ENCODE data around the gene RASA3.
A peak's percentile ranks its signal among the peaks of the same experiment; 100 is the strongest.

The RASA3 gene

DNA sequence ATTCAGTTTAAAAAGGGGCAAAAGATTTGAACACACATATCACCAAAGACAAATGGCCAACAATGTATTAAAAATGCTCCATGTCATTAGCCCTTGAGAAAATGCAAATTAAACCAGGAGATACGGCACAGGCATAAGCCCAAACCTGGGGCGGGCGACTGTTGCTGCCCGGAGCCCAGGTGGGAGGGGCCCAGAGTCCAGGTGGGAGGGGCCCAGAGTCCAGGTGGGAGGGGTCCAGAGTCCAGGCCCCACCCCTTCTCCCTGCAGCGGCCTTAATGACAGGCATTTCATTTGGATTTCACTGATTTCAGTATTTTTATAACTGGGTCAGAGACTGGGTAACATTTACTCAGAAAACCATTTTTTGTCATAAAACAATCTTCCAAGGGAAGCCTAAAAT, 78.2 kb downstream of the RASA3 start:
- DNase-seq (ENCODE audit: low spot score), result no peak

DNA sequence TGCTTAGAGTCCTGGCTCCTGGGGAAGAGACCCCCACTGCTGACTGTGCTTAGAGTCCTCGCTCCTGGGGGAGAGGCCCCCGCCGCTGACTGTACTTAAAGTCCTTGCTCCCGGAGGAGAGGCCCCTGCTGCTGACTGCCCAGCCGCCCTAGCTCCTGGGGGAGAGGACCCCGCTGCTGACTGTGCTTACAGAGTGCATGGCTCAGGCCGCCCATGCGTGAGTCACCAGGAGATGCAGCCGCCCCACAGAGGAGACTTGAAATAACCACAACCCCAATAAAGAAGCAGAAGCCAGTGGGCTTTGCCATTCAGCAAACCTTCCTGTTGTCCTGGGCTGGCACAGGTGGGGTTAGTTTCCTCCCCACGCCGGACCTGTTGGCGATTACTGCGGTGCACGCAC, 79.4 kb downstream of the RASA3 start:
- no peak for DNase-seq (ENCODE audit: low spot score)

DNA sequence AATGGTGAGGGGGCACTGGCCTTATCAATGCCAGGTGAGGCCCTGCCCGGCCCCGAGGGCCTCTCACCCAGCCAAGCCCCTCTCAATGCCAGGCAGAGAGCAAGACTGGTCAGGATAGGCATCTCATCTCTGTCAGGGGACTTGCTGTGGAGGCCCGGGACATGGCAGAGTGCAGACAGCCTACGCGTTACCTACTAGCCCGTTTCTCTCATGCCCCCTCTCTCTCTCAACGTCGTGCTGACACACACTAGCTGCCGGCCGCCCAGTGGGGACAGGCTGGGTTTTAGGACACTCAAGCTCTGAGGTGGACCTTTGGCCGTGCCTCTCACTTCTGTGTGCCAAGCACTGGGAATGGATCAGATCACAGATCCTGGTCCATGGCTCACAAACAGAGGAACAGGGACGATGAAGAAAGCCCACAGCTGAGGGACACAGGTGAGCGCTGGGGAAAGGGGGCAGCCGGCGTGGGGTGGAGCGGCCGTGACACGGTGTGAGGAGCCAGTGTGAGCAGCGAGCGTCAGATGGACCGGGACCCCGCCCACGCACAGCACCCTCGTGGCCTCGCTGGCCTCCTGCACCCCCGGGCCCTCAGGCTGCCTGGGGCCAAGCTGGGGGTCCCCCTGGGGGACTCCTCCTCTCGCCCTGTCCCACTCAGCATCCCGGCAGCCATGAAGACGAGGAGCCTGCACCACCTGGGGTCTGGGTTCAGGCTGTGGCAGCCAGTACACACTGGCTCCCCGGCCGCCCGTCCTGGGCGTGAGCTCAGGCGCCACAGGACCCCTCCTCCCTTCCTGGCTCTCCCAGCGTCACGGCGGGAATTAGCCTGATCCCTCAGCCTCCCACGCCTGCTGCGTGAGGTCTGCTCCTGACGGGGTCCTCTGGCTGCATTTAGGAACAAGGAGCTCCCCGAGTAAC, 81.6 kb downstream of the RASA3 start:
- DNase-seq (ENCODE audit: low spot score), result no peak

DNA sequence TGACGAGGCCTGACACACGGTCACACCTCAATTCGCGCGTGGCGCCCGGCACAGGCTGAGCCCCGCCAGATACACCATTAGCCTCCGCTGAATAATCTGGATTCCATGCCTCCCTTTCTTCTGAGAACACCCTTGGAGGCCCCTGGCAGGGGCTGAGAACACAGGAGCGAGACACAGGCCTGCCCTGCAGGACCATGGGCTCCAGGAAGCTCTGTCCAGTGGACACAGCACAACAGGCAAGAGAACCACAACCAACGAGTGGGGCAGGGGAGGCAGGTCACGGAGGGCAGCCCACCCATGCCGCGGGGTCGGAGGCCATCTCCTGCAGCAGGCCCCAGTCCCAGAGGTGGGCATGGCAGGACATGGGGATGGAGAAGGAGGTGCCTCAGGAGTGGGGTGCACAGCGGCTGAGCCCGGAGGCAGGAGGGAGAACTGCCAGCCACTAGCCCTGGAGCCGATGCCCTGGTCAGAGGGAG, 82.8 kb downstream of the RASA3 start:
- no peak for DNase-seq (ENCODE audit: low spot score)

DNA sequence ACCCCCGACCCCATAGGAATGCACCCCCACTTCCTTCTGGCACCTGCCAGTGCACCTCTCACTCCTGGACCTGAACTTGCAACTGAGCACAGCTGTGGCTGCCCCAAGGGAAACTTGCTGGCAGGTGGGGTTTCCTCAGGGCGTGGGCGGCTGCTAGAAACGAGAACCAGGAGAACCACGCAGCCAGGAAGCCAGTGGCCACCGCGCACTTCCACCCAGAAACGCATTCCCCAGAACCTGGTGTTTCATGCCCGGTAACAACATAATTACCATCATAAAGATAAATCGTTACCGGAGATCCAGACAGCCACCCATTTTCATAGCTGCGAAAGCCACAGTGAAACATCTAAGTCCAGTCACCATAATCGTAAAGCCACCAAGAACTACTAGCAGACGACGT, 83.4 kb downstream of the RASA3 start:
- DNase-seq (ENCODE audit: low spot score), result no peak

DNA sequence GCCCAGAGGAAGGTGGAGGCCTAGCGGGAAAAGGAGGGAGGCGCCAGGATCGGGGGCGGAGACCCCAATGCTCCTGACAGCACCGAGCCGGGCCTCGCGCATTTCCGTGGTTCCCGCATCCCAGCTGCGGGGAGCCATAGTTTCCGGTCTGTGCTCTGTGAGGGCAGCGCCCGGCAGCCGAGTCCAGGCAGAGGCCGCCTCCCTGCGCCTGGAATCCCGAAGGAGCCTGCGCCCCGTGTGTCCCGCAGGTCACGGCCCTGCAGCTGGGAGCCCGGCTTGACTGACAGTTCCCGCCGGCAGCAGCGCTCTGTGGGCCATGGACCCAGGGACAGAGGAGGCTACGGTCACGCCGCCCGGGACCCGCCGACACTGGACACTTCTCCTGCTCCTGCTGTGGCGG, 84.0 kb downstream of the RASA3 start:
- no peak for DNase-seq (ENCODE audit: low spot score)

DNA sequence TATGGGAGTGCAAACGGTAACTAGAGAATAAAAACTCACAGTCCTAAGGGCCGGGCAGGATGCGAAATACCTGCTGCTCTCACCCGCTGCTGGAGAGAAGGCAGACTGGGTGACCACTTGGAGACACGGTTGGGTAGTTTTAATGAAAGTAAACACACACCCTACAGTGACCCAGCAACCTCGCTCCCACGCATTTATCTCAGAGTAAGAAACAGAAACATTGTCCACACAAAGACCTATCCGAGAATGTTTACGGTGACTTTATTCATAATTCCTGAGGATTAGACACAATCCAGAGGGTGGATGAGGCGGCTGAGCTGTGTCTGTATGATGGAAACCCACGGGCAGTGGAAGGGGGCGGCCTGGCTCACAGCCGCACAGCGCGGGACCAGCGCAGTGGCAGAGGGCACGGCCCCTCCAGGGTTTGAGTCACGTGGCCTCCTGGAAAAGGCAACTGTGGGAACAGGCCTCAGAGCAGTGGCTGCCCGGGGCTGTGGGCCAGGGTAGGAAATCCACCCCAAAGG, 85.0 kb downstream of the RASA3 start:
- peak; percentile 50 for DNase-seq (ENCODE audit: low spot score)

DNA sequence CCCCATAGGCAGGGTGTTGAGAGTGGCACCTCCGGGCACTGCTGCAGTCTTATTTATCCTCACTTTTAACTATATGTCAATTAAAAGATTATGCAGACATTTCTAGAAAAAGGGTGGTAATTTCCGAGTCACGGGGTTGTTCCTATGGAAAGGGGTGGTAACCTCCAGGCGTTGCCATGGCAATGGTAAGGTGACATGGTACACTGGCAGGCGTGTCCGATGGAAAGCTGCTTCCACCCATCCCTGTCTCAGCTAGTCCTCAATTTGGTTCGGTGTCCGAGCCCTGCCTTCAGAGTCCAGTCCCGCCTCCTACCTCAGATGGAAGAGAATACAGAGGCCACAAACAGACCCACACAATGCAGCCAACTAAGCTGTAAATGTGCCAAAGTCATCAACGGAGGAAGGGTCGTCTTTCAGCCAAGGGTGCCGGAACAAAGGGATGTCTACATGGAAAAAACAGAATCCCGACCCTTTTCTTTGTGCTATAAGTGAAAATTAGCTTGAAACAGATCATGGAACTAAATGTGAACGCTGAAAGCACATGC, 85.9 kb downstream of the RASA3 start:
- no peak for DNase-seq (ENCODE audit: low spot score)

DNA sequence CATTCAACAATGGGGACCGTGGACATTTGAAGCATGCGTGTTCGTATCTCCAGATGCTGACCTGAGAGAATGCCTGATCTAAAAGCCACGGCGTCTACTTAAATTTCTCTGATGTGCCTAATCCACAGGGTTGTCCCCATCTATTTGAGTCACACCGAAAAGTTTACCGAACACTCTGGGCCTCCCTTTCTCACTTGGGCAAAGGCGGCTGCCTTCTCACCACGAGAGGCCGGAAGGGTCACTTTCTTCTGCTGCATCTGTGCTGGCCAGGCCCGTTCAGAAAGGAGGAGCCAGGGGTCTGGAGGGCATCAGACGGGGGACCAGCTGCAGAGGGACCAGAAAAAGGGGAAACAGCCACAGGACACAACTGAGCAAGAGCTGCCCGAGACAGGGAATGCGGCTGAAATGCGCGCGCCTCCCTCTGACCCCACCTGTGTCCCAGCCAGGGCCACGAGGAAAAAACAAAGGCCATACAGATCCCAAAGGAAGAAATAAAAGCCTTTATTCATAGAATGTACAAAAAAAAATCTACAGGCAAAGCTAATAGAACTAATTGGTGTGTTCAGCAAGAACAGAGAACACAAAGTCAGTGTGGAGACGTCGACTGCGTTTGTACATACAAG, 87.2 kb downstream of the RASA3 start:
- DNase-seq (ENCODE audit: low spot score), result no peak

DNA sequence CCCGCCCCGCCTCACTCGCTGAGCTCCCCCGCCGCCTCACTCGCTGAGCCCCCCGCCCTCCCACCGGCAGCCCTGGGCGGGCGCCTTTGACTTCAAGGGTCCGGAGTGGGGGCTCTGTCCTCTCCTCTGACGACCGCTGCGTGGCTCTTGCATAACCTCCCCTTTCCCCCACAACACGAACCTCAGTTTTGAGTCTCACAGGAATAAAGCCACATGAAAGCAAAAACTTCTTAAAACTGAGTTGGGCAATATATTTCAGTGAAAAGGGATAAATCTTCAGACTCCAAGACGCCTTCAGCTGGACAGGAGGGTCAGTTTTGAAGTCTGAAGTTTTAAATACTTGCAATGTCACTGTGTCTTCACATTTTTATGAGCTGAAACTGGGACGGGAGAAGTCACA, 87.9 kb downstream of the RASA3 start:
- no peak for DNase-seq (ENCODE audit: low spot score)

DNA sequence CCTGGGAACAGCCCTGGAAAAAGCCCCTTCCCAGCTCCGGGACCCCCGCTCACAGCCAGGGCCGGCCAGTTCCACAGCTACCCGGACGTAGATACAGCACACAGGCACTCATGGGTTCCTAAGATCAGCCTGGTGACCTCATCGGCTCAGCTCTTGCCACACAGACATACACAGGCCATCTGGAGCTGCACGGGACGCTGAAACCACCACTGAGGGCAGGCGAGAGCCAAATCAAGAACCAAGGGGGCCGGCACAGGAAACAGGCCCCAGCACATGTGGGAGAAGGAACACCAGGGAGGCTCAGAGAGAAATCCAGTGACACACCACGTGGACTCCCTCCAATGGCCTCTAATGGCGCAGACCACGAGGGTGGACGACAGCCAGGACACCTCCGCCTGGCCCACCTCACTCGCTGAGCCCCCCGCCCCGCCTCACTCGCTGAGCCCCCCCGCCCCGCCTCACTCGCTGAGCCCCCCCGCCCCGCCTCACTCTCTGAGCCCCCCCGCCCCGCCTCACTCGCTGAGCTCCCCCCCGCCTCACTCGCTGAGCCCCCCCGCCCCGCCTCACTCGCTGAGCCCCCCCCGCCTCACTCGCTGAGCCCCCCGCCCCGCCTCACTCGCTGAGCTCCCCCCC, 88.9 kb downstream of the RASA3 start:
- peak; percentile 19 for DNase-seq (ENCODE audit: low spot score)

DNA sequence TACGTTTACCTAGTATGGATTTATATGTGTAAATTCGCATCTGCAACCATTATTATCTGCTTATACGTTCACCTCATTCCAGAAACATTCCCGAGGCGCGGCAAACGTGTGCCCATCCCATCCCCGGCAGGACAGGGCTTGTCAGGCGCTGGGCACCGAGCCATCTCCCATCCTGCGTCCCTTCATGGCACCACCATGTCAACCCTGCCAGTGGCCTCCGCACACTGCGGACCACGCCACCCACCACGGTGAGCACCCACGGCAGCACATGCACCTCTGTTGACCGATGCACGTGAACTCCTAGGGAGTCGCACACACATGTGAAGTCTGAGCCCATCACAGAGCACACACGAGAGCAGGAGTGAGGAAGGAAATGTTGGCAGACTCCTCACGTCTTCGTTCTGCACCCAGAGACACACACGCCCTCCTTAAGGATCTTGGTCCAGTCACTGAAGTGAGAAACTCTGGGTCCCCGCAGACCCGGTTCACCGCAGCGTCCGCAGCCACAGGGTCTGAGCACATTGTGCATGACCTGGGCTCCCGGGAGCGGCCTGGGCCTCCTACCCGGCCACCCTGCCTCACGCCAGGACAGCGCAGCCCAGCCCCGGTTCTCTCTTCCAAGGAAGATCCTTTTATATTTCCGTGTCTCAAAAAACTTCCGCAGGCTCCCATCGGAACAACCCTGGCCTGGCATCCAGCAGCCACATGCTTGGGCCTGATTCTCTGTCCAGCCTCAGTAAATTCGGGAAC, 90.2 kb downstream of the RASA3 start:
- no peak for DNase-seq (ENCODE audit: low spot score)

DNA sequence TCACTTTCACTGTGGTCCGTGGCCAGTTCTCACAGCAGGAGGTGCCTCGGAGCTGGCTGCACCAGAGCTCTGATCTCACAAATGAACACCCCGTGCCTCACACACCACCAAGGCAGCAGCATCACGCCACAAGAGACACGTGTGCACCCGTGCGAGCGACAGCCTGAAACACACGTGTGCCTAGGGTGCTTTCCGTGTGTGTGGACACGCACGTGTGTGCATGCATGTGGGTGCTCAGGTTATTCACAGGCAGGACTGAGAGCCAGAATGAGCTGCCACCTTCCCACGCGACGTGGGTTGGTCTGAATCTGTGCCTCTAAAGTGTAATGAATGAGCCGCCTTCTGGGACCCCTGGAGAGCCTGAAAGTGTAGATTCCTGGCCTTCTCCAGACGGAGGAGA, 90.9 kb downstream of the RASA3 start:
- DNase-seq (ENCODE audit: low spot score), result no peak

DNA sequence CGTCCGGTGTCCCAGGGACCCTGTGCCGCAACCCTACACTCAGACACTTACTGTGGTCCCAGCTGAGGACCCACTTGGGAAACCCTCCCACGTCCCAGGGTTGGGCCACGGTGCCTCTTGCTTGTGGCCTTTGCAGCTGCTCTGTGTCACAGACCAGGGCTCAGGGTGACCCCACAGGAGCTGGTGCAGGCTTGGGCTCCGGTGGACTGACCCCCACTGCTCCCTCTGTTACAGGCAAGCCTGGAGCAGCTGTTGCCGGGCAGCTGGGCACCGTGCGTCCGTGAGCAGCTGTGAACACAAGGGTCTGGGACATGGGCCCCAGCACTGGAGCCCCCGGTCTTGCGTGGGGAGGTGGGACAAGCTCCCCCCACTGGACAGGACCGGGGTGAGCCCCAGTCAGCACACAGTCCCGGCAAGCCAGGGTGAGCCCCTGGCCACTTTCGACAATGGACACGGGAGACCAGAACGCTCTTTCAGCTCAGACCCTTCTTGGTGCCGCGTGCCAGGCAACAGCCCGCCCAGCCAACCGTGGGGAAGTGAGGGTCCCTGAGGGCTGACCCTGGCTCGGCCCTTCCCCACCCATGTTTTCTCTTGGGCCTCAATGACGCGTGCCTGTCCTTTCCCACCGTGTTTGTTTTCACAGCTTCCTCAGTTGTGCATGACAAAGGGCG, 92.8 kb downstream of the RASA3 start:
- DNase-seq (ENCODE audit: low spot score), result no peak

DNA sequence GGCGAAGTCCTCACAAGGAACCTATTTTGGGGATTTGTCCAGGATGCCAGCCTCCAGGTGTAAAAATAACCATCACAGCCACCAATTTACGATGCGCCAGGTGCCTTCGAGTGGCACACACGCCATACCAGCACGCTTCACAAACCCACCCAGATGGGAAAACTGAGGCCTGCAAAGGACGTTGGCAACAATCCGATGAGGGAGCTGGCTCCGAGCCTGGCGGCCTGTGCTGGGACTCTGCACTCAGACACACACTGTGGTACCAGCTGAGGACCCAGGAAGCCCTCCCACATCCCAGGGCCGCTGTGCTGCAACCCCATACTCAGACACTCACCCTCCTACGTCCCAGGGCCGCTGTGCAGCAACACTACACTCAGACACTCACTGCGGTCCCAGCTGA, 93.5 kb downstream of the RASA3 start:
- no peak for DNase-seq (ENCODE audit: low spot score)

DNA sequence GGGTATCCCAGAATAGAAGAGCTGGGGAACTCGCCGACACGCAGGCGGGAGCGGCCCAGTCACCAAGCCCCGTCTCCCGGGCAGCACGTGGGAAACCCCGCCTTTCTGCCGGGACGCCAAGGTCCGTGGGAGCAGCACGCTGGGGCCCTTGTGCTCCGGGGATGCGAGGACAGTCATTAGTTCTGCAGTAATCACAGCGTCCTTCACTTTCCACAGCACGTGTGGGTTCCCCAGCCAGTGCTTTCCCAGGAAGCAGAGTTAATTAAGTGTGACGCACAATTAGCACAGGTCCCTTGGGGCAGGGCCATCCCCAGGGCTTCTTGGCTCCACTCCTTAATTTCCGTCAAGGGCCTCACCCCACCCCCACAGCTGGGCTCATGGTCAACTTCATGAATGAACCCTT, 94.2 kb downstream of the RASA3 start:
- DNase-seq (ENCODE audit: low spot score), result no peak

DNA sequence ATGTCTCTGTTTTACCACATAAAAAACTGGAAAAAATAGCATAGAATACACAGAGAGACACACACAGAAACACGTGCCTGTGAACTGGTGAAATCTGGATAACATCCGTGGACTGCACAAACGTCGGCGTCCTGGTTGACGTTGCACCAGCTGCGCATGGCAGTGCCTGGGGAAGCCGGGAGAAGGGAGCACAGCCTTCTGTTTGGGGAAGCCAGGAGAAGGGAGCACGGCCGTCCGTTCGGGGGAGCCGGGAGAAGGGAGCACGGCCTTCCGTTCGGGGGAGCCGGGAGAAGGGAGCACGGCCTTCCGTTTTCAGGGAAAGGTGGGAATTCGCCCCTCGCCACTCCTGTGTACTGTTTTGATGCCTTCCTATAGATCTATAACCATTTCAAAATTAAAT, 94.7 kb downstream of the RASA3 start:
- no peak for DNase-seq (ENCODE audit: low spot score)

DNA sequence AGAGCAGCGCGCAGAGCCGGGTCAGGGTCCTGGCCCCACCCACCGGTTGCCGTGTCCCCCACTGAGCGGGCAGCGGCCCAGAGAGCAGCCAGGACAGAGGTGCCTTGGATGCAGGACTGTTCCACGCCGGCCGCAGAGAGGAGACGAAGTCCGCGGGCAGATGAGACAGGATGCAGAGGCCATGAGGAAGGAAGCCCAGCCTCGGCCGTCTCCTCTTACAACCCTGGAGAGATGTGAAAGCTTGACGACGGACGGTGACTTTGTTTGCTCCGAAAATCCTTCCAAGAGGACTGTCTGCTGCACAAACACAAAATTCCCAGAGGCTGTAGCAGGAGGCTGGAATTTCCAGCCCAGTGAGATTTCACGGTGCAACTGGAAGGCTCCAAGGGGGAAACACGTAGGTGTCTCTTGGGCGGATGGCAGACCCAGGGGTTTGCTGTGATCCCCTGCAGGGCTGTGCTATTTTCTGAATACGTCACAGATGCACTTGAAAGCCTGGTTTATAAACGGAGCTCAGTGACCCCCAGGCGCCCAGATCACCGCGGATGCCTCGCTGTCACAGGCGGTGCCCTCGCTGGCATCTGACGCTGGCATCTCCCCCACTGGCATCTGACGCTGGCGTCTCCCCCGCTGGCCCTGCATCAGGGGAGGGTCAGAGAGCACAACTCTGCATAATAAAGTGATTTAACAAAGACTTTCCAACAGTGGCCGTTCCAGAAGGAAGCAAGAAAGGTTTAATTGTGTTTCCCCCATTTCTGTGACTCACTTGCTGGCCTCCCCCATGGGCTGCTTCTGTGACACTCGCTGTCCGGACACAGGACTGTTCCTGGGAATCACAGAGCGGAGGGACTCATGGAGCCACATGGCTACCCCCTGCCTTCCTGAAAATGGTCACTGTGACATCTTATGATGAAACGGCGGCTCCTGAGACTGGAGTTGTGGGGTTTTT, 96.6 kb downstream of the RASA3 start:
- no peak for DNase-seq (ENCODE audit: low spot score)

DNA sequence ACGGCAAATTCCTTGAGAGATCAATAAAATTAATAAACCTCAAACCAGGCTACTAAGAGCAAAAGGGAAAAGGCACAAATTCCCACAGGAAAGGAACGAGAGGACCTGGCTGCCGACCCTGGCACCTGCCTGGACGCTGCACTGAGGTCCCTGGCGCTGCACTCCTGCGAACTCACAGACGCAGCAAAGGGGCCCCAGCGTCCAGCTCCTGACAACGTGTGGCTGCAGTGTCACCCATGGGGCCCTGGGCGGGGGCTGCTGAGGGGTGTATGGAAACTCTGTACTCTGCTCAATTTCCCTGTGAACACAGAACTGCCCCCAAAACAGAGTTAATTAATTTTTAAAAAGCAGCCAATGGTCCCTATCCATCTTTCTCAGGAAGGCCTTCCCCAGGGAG, 97.2 kb downstream of the RASA3 start:
- no peak for DNase-seq (ENCODE audit: low spot score)

DNA sequence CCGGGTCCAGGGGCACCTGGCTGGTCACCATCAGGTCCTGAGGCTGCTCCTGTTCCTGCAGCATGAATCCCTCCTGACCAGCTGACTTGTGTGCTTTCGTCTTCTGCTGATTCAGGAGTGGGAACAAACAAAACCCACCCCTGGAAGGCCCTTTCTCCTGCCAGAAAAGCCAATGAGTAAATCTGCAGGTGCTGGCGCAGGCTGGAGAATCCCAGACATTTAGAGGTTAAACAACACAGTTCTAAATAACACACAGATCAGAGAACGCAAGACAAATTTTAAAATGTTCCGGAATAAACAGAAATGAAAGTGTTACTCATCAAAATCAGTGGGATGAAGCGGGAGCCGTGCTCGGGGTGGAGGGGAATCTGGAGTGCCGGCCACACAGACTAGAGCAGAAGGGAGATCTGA, 97.9 kb downstream of the RASA3 start:
- DNase-seq (ENCODE audit: low spot score), result no peak

Measured in SW480 (cell line).